B cell (primary cell): ENCODE data around the gene NUMA1. TPM values are rescaled to one million over a fixed set of nuclear protein-coding genes. Genes with fewer than 3 reads are reported as not detected.
A peak's percentile ranks its signal among the peaks of the same experiment; 100 is the strongest.

Experiments
- ATAC-seq: fragments of 200-7000 bp; cut with Tn5 transposase; one replicate; pipeline ENCODE4 v1.10.0; 2021; ENCODE audit warnings: low read depth, mild to moderate bottlenecking, moderate number of reproducible peaks, moderate library complexity
- CTCF ChIA-PET: fragments of 350-600 bp; sonication (Branson Sonifier 250); formaldehyde crosslinking; loops from one replicate; lab custom pipeline; 2021; ENCODE audit warnings: antibody characterized with exemption, inconsistent platforms; lab: Charles Lee
- POLR2A ChIA-PET: fragments of 350-600 bp; sonication (Branson Sonifier 250); formaldehyde crosslinking; loops from one replicate; lab custom pipeline; 2021; ENCODE audit warnings: antibody characterized with exemption; lab: Charles Lee
- DNase-seq: peaks from one replicate; pipeline ENCODE4 v3.0.0; 2013
- H2AFZ ChIP-seq: 2 replicates; pipeline ENCODE4 v1.6.1; 2012; ENCODE audit warnings: mild to moderate bottlenecking, low read depth, low read length; ENCODE audit not compliant: insufficient read depth, poor library complexity, severe bottlenecking
- H3K27ac ChIP-seq, 2 donors: 1 replicate in 1 of 2; 2 replicates in 1 of 2; pipeline ENCODE4 v1.5.1; 2012 to 2013; ENCODE audit warnings: low read length in 2 of 2, mild to moderate bottlenecking in 2 of 2, moderate library complexity in 1 of 2
- H3K27me3 ChIP-seq, 4 experiments: fragments of 200-600 bp in 1 of 4; sonication (generic) in 1 of 4; replicated peaks in 1 of 4; 1 replicate in 2 of 4; 2 replicates in 2 of 4; pipeline versions ENCODE4 v1.6.1 to v1.7.0; 2013 to 2016; ENCODE audit warnings: low read length in 3 of 4, mild to moderate bottlenecking in 2 of 4, mixed read lengths in 1 of 4, moderate library complexity in 1 of 4; ENCODE audit not compliant: insufficient read depth in 4 of 4, control insufficient read depth in 3 of 4; ENCODE audit errors: control extremely low read depth in 1 of 4
- H3K36me3 ChIP-seq, 2 experiments: replicated peaks in 1 of 2; 1 replicate in 1 of 2; 2 replicates in 1 of 2; pipeline versions ENCODE4 v1.6.1 to v1.7.1; 2013; ENCODE audit warnings: low read length in 1 of 2; ENCODE audit not compliant: insufficient read depth in 2 of 2, control insufficient read depth in 1 of 2; ENCODE audit errors: control extremely low read depth in 1 of 2, extremely low read depth in 1 of 2
- H3K4me1 ChIP-seq, 2 donors: fragments of 200-600 bp in 1 of 2; sonication (generic) in 1 of 2; 1 replicate in 1 of 2; 2 replicates in 1 of 2; pipeline versions ENCODE4 v1.5.1 to v1.6.1; 2013 to 2017; ENCODE audit warnings: low read length in 2 of 2; ENCODE audit not compliant: control insufficient read depth in 2 of 2, insufficient read depth in 2 of 2
- H3K4me2 ChIP-seq: replicated peaks from 2 replicates; pipeline ENCODE3; 2012; ENCODE audit warnings: mild to moderate bottlenecking, low read depth, low read length; ENCODE audit not compliant: poor library complexity, severe bottlenecking
- H3K4me3 ChIP-seq, 5 experiments: fragments of 200-600 bp in 1 of 5; sonication (generic) in 1 of 5; 1 replicate in 3 of 5; 2 replicates in 2 of 5; pipeline versions ENCODE4 v1.5.1 to v1.7.0; 2011 to 2016; ENCODE audit warnings: low read length in 4 of 5, mild to moderate bottlenecking in 4 of 5, low read depth in 2 of 5, control low read depth in 1 of 5, moderate library complexity in 1 of 5; ENCODE audit not compliant: insufficient read depth in 1 of 5; ENCODE audit errors: control extremely low read depth in 1 of 5, extremely low read depth in 1 of 5
- H3K79me2 ChIP-seq: fragments of 200-600 bp; sonication (generic); one replicate; pipeline ENCODE4 v1.6.0; 2016; ENCODE audit warnings: low read length; ENCODE audit not compliant: control insufficient read depth, insufficient read depth
- H3K9ac ChIP-seq: fragments of 200-600 bp; sonication (generic); 2 replicates; pipeline ENCODE4 v1.6.1; 2017; ENCODE audit warnings: mild to moderate bottlenecking, low read length, moderate library complexity
- H3K9me3 ChIP-seq, 3 donors: one replicate each; pipeline versions ENCODE4 v1.6.1 to v1.7.1; 2013; ENCODE audit warnings: low read length in 2 of 3; ENCODE audit not compliant: control insufficient read depth in 2 of 3, insufficient read depth in 1 of 3; ENCODE audit errors: control extremely low read depth in 1 of 3
- H4K20me1 ChIP-seq: 2 replicates; pipeline ENCODE4 v1.6.0; 2012; ENCODE audit warnings: mild to moderate bottlenecking, low read length; ENCODE audit not compliant: insufficient read depth, control insufficient read depth, poor library complexity, severe bottlenecking
- H3K27ac Mint-ChIP-seq: one replicate; pipeline ENCODE4 v1.8.0; 2021; ENCODE audit warnings: mixed read lengths
- H3K27me3 Mint-ChIP-seq: one replicate; pipeline ENCODE4 v1.8.0; 2021; ENCODE audit warnings: mixed read lengths
- H3K4me1 Mint-ChIP-seq: one replicate; pipeline ENCODE4 v1.8.0; 2021; ENCODE audit warnings: mixed read lengths
- H3K4me3 Mint-ChIP-seq: one replicate; pipeline ENCODE4 v1.8.0; 2021; ENCODE audit warnings: mixed read lengths
- H3K9me3 Mint-ChIP-seq: one replicate; pipeline ENCODE4 v1.8.0; 2022; ENCODE audit warnings: mixed read lengths; ENCODE audit not compliant: insufficient read depth
- EZH2 ChIP-seq: IDR thresholded peaks from 2 replicates; pipeline ENCODE4 v1.6.1; 2012; ENCODE audit warnings: borderline replicate concordance, low read depth, mild to moderate bottlenecking, moderate library complexity, low read length; ENCODE audit not compliant: insufficient read depth, poor library complexity, severe bottlenecking
- WGBS: methylation state at CpG from one replicate; pipeline ENCODE4 v1.1.5; 2013; ENCODE audit warnings: missing lambda C conversion rate; ENCODE audit not compliant: insufficient coverage; 5-methylcytosine and 5-hydroxymethylcytosine counted together
- intact Hi-C: fragments of 100-400 bp; cut with micrococcal nuclease; formaldehyde crosslinking; loops from one replicate; pipeline ENCODE4 v1.10.0; 2022
- polyA plus RNA-seq: library from polyadenylated mRNA; depleted of rRNA; stranded (reverse); fragments of >200 nt; gene quantifications from 2 replicates; pipeline ENCODE4 v1.2.3, GENCODE V29; 2012
- total RNA-seq, 2 donors: library from RNA; stranded (reverse); fragments of 120-200 nt in 1 of 2; gene quantifications; 1 replicate in 1 of 2; 2 replicates in 1 of 2; pipeline versions ENCODE4 v1.2.3 to v1.2.4, GENCODE V29; 2013 to 2022
- TF ChIP-seq, protein P1 (sequence below): fragments of 200-600 bp; IDR thresholded peaks from one replicate; pipeline ENCODE4 v1.8.0; 2022; ENCODE audit warnings: antibody characterized with exemption, mild to moderate bottlenecking

NUMA1 gene
- total and polyA plus RNA-seq, 2 donors (not counting 1 experiment from before 2014, with no cell fraction given) = 186 to 300 TPM

- ChIA-PET POLR2A (interaction anchor here (0.7 to 1.4 kb wide), 3 partner anchors 32 to 71 kb away, joined by 3 to 6 read pairs (median 4); partner anchors contain the start of gene ANAPC15), CTCF (interaction anchor here (2.1 to 8.5 kb wide), 3 partner anchors 14 to 102 kb away, joined by 5 to 117 read pairs (median 12); no protein-coding TSS in a partner anchor)
- DNase-seq (peak; percentile 70), ATAC-seq (peak; percentile 48)
- Histone ChIP-seq H3K4me1 (peaks cover 44 to 53% of the 10 kb centered on the region in 2 donors), H3K4me2 (peak overlapping the region; percentile 90), H4K20me1 (peaks cover 13% of the 10 kb centered on the region), H3K9me3 (no peaks in the 10 kb centered on the region), H3K36me3 (peaks cover 1 to 2% of the 10 kb centered on the region in 2 experiments), H3K27ac (peak overlapping the region; percentile 72 to 92), H3K79me2 (peaks cover 100% of the 10 kb centered on the region), H2AFZ (peak overlapping the region; percentile 98), H3K9ac (peak overlapping the region; percentile 94), H3K4me3 (peak overlapping the region; percentile 72 to 86 (median 83)), H3K27me3 (no peaks in the 10 kb centered on the region)
- WGBS = 5% methylated on average over 21 of the region's 23 CpGs
- intact Hi-C loops = loop anchor here (1.0 to 5.0 kb wide), 5 partner anchors 39 to 181 kb away; partner anchors contain the start of genes ANAPC15, LRRC51, NUMA1 and XNDC1N
- Mint-ChIP-seq H3K4me1 (peaks cover 25% of the 10 kb centered on the region), H3K4me3 (no peak overlapping the region), H3K27ac (no peak overlapping the region), H3K9me3 (no peaks in the 10 kb centered on the region), H3K27me3 (no peaks in the 10 kb centered on the region)
- TF ChIP-seq, protein P1, sequence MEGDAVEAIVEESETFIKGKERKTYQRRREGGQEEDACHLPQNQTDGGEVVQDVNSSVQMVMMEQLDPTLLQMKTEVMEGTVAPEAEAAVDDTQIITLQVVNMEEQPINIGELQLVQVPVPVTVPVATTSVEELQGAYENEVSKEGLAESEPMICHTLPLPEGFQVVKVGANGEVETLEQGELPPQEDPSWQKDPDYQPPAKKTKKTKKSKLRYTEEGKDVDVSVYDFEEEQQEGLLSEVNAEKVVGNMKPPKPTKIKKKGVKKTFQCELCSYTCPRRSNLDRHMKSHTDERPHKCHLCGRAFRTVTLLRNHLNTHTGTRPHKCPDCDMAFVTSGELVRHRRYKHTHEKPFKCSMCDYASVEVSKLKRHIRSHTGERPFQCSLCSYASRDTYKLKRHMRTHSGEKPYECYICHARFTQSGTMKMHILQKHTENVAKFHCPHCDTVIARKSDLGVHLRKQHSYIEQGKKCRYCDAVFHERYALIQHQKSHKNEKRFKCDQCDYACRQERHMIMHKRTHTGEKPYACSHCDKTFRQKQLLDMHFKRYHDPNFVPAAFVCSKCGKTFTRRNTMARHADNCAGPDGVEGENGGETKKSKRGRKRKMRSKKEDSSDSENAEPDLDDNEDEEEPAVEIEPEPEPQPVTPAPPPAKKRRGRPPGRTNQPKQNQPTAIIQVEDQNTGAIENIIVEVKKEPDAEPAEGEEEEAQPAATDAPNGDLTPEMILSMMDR = no peak
- no peak for TF ChIP-seq EZH2
Observed at GRCh38 chr11:72041364-72042063, 38.8 kb downstream of the NUMA1 start.
